Mesendoderm (in vitro differentiated cells): ENCODE results near the gene AGBL1.

Experiments used
- DNase-seq: peaks from one replicate; pipeline ENCODE4 v3.0.0; 2013
- H2AK5ac ChIP-seq: 2 replicates; pipeline ENCODE4 v1.6.1; 2013; ENCODE audit warnings: low read length, inconsistent platforms
- H2BK120ac ChIP-seq: 2 replicates; pipeline ENCODE4 v1.6.1; 2013; ENCODE audit warnings: low read depth, mild to moderate bottlenecking, low read length, moderate library complexity, mixed read lengths
- H2BK15ac ChIP-seq: replicated peaks from 2 replicates; pipeline ENCODE4 v1.6.1; 2013; ENCODE audit warnings: low read depth, mild to moderate bottlenecking, moderate library complexity
- H2BK5ac ChIP-seq: 2 replicates; pipeline ENCODE4 v1.6.1; 2013; ENCODE audit warnings: low read length, inconsistent platforms
- H3K18ac ChIP-seq: 2 replicates; pipeline ENCODE4 v1.6.1; 2013; ENCODE audit warnings: mild to moderate bottlenecking, low read length, mixed read lengths
- H3K23ac ChIP-seq: one replicate; pipeline ENCODE4 v1.6.1; 2013; ENCODE audit warnings: low read length
- H3K27ac ChIP-seq: 2 replicates; pipeline ENCODE4 v1.5.1; 2013; ENCODE audit warnings: low read depth, mild to moderate bottlenecking, inconsistent platforms, low read length, moderate library complexity
- H3K27me3 ChIP-seq: 2 replicates; pipeline ENCODE4 v1.6.1; 2013; ENCODE audit warnings: low read length, control low read depth, mild to moderate bottlenecking, inconsistent platforms; ENCODE audit not compliant: insufficient read depth, poor library complexity
- H3K36me3 ChIP-seq: 2 replicates; pipeline ENCODE4 v1.6.1; 2013; ENCODE audit warnings: low read length, inconsistent platforms; ENCODE audit not compliant: control insufficient read depth, insufficient read depth
- H3K4ac ChIP-seq: one replicate; pipeline ENCODE4 v1.6.1; 2013; ENCODE audit warnings: low read depth, mild to moderate bottlenecking, low read length, moderate library complexity
- H3K4me1 ChIP-seq: 2 replicates; pipeline ENCODE4 v1.6.1; 2013; ENCODE audit warnings: low read depth, low read length, inconsistent platforms; ENCODE audit not compliant: control insufficient read depth
- H3K4me2 ChIP-seq: 2 replicates; pipeline ENCODE4 v1.6.1; 2013; ENCODE audit warnings: low read length
- H3K4me3 ChIP-seq: 2 replicates; pipeline ENCODE4 v1.5.1; 2013; ENCODE audit warnings: mild to moderate bottlenecking, low read length
- H3K56ac ChIP-seq: one replicate; pipeline ENCODE4 v1.6.1; 2013; ENCODE audit warnings: low read length
- H3K79me1 ChIP-seq: 2 replicates; pipeline ENCODE4 v1.6.1; 2013; ENCODE audit warnings: low read length, inconsistent platforms
- H3K79me2 ChIP-seq: 2 replicates; pipeline ENCODE4 v1.6.1; 2013; ENCODE audit warnings: mild to moderate bottlenecking, low read length; ENCODE audit not compliant: control insufficient read depth, insufficient read depth
- H3K9ac ChIP-seq: 2 replicates; pipeline ENCODE4 v1.6.1; 2013; ENCODE audit warnings: low read length, inconsistent platforms
- H4K5ac ChIP-seq: one replicate; pipeline ENCODE4 v1.6.1; 2013; ENCODE audit warnings: low read length
- H4K8ac ChIP-seq: one replicate; pipeline ENCODE4 v1.6.1; 2013; ENCODE audit warnings: low read depth, mild to moderate bottlenecking, control low read depth, low read length, moderate library complexity
- WGBS: extraction: QIAGEN DNeasy Blood & Tissue Kit; methylation state at CpG from one replicate; pipeline ENCODE4 v1.1.7; 2013; ENCODE audit warnings: low lambda C conversion rate, missing lambda C conversion rate; ENCODE audit not compliant: insufficient coverage; ENCODE audit errors: extremely low coverage; 5-methylcytosine and 5-hydroxymethylcytosine counted together

The AGBL1 gene

GRCh38 chr15:86502301-86502700 lies 422.6 kb downstream of the AGBL1 start:
- Histone ChIP-seq H2BK15ac (no peak overlapping the region), H3K4ac (no peak overlapping the region), H3K18ac (no peak overlapping the region), H3K23ac (no peak overlapping the region), H3K79me2 (no peaks in the 10 kb centered on the region), H3K36me3 (no peaks in the 10 kb centered on the region), H3K79me1 (no peaks in the 10 kb centered on the region), H3K9ac (no peak overlapping the region), H4K5ac (no peak overlapping the region), H4K8ac (no peak overlapping the region), H2BK5ac (no peak overlapping the region), H3K4me3 (no peak overlapping the region), H2AK5ac (no peak overlapping the region), H3K4me2 (no peak overlapping the region), H3K27ac (no peak overlapping the region), H3K4me1 (no peaks in the 10 kb centered on the region), H3K27me3 (no peaks in the 10 kb centered on the region), H2BK120ac (no peak overlapping the region), H3K56ac (no peak overlapping the region)
- no CpG with 5 or more reads among the region's 1 CpG for WGBS
- DNase-seq: no peak

- Histone ChIP-seq H3K27me3 (no peaks in the 10 kb centered on the region), H3K18ac (no peak overlapping the region), H3K4me1 (no peaks in the 10 kb centered on the region), H2AK5ac (no peak overlapping the region), H3K4me2 (no peak overlapping the region), H2BK5ac (no peak overlapping the region), H3K36me3 (no peaks in the 10 kb centered on the region), H4K8ac (no peak overlapping the region), H3K4me3 (no peak overlapping the region), H3K79me2 (no peaks in the 10 kb centered on the region), H3K79me1 (no peaks in the 10 kb centered on the region), H2BK120ac (no peak overlapping the region), H3K27ac (no peak overlapping the region), H2BK15ac (no peak overlapping the region), H3K4ac (no peak overlapping the region), H4K5ac (no peak overlapping the region), H3K56ac (no peak overlapping the region), H3K23ac (no peak overlapping the region), H3K9ac (no peak overlapping the region)
- no peak for DNase-seq
- WGBS: no CpG with 5 or more reads among the region's 2 CpGs
Observed at GRCh38 chr15:86505951-86506350, 426.3 kb downstream of the AGBL1 start.

GRCh38 chr15:86506401-86506800 lies 426.7 kb downstream of the AGBL1 start:
- no peak overlapping the region for H3K23ac ChIP-seq
- H3K56ac ChIP-seq: no peak overlapping the region
- H2BK5ac ChIP-seq: no peak overlapping the region
- no peaks in the 10 kb centered on the region for H3K79me1 ChIP-seq
- no peak overlapping the region for H3K18ac ChIP-seq
- no peaks in the 10 kb centered on the region for H3K27me3 ChIP-seq
- H3K79me2 ChIP-seq: no peaks in the 10 kb centered on the region
- no peak overlapping the region for H3K9ac ChIP-seq
- H3K4me3 ChIP-seq: no peak overlapping the region
- H3K36me3 ChIP-seq: no peaks in the 10 kb centered on the region
- no peak overlapping the region for H3K4me2 ChIP-seq
- H2BK15ac ChIP-seq: no peak overlapping the region
- DNase-seq: no peak
- no peak overlapping the region for H2BK120ac ChIP-seq
- no peak overlapping the region for H3K4ac ChIP-seq
- H4K5ac ChIP-seq: no peak overlapping the region
- WGBS: no CpG with 5 or more reads among the region's 2 CpGs
- no peaks in the 10 kb centered on the region for H3K4me1 ChIP-seq
- no peak overlapping the region for H4K8ac ChIP-seq
- H2AK5ac ChIP-seq: no peak overlapping the region
- H3K27ac ChIP-seq: no peak overlapping the region

- H2BK15ac ChIP-seq: no peak overlapping the region
- H3K4me3 ChIP-seq: no peak overlapping the region
- no peak overlapping the region for H3K4me2 ChIP-seq
- no peak overlapping the region for H3K18ac ChIP-seq
- no peak overlapping the region for H3K9ac ChIP-seq
- no peaks in the 10 kb centered on the region for H3K4me1 ChIP-seq
- H3K4ac ChIP-seq: no peak overlapping the region
- no peak overlapping the region for H4K8ac ChIP-seq
- no peak overlapping the region for H2AK5ac ChIP-seq
- H3K23ac ChIP-seq: no peak overlapping the region
- no peak overlapping the region for H2BK120ac ChIP-seq
- no peaks in the 10 kb centered on the region for H3K27me3 ChIP-seq
- H3K79me2 ChIP-seq: no peaks in the 10 kb centered on the region
- no CpG with 5 or more reads among the region's 4 CpGs for WGBS
- H3K36me3 ChIP-seq: no peaks in the 10 kb centered on the region
- H3K27ac ChIP-seq: no peak overlapping the region
- no peak overlapping the region for H3K56ac ChIP-seq
- no peak overlapping the region for H4K5ac ChIP-seq
- no peak overlapping the region for H2BK5ac ChIP-seq
- no peaks in the 10 kb centered on the region for H3K79me1 ChIP-seq
- DNase-seq: no peak
Observed at GRCh38 chr15:86515625-86516024, 436.0 kb downstream of the AGBL1 start.

GRCh38 chr15:86522721-86523120 lies 443.1 kb downstream of the AGBL1 start:
- no peaks in the 10 kb centered on the region for H3K36me3 ChIP-seq
- no peak overlapping the region for H4K5ac ChIP-seq
- no peak overlapping the region for H3K56ac ChIP-seq
- no CpG with 5 or more reads among the region's 3 CpGs for WGBS
- H3K18ac ChIP-seq: no peak overlapping the region
- no peaks in the 10 kb centered on the region for H3K79me2 ChIP-seq
- no peak overlapping the region for H3K4me2 ChIP-seq
- no peak overlapping the region for H3K9ac ChIP-seq
- H3K27me3 ChIP-seq: no peaks in the 10 kb centered on the region
- H3K79me1 ChIP-seq: no peaks in the 10 kb centered on the region
- no peak overlapping the region for H2BK5ac ChIP-seq
- H3K23ac ChIP-seq: no peak overlapping the region
- no peak for DNase-seq
- no peak overlapping the region for H2BK15ac ChIP-seq
- no peak overlapping the region for H2BK120ac ChIP-seq
- H3K4me3 ChIP-seq: no peak overlapping the region
- no peak overlapping the region for H4K8ac ChIP-seq
- no peak overlapping the region for H2AK5ac ChIP-seq
- no peak overlapping the region for H3K27ac ChIP-seq
- H3K4ac ChIP-seq: no peak overlapping the region
- H3K4me1 ChIP-seq: no peaks in the 10 kb centered on the region

GRCh38 chr15:86526938-86527690 lies 447.4 kb downstream of the AGBL1 start:
- Histone ChIP-seq H3K27me3 (no peaks in the 10 kb centered on the region), H2BK120ac (no peak overlapping the region), H3K23ac (no peak overlapping the region), H3K36me3 (no peaks in the 10 kb centered on the region), H3K4ac (no peak overlapping the region), H3K27ac (no peak overlapping the region), H3K4me1 (no peaks in the 10 kb centered on the region), H3K56ac (no peak overlapping the region), H3K9ac (no peak overlapping the region), H2BK15ac (no peak overlapping the region), H4K5ac (no peak overlapping the region), H2BK5ac (no peak overlapping the region), H3K18ac (no peak overlapping the region), H3K79me1 (no peaks in the 10 kb centered on the region), H3K79me2 (no peaks in the 10 kb centered on the region), H3K4me3 (no peak overlapping the region), H4K8ac (no peak overlapping the region), H2AK5ac (no peak overlapping the region), H3K4me2 (no peak overlapping the region)
- WGBS: no CpG with 5 or more reads among the region's 4 CpGs
- DNase-seq: no peak
